Osteocyte (in vitro differentiated cells): ENCODE results near the gene HOTAIR. TPM values are rescaled to one million over a fixed set of nuclear protein-coding genes. Genes with fewer than 3 reads are reported as not detected.

Experiments used
- DNase-seq: peaks from one replicate; pipeline ENCODE4 v3.0.0; 2021; ENCODE audit warnings: mixed read lengths; ENCODE audit not compliant: unreplicated experiment; ENCODE audit errors: extremely low spot score
- H3K27ac Mint-ChIP-seq: one replicate; pipeline ENCODE4 v1.8.0; 2021; ENCODE audit warnings: mild to moderate bottlenecking, mixed read lengths; ENCODE audit not compliant: unreplicated experiment
- H3K27me3 Mint-ChIP-seq: one replicate; pipeline ENCODE4 v1.8.0; 2021; ENCODE audit warnings: mixed read lengths; ENCODE audit not compliant: unreplicated experiment
- H3K36me3 Mint-ChIP-seq: one replicate; pipeline ENCODE4 v1.8.0; 2021; ENCODE audit warnings: mixed read lengths; ENCODE audit not compliant: unreplicated experiment
- H3K4me1 Mint-ChIP-seq: one replicate; pipeline ENCODE4 v1.8.0; 2021; ENCODE audit warnings: mixed read lengths; ENCODE audit not compliant: unreplicated experiment
- H3K4me3 Mint-ChIP-seq: one replicate; pipeline ENCODE4 v1.8.0; 2021; ENCODE audit warnings: mild to moderate bottlenecking, moderate library complexity, mixed read lengths; ENCODE audit not compliant: unreplicated experiment
- H3K9me3 Mint-ChIP-seq: one replicate; pipeline ENCODE4 v1.8.0; 2021; ENCODE audit warnings: mixed read lengths; ENCODE audit not compliant: unreplicated experiment
- CTCF ChIP-seq: fragments of 200-600 bp; sonication (generic); IDR thresholded peaks from 2 replicates; pipeline ENCODE4 v1.5.0; 2021; ENCODE audit warnings: antibody characterized with exemption, mild to moderate bottlenecking, moderate library complexity
- total RNA-seq: library from RNA; stranded (reverse); gene quantifications from 2 replicates; pipeline ENCODE4 v1.2.1, GENCODE V29; 2021

Gene HOTAIR
- total RNA-seq, 1 donor from 2014 or later: not detected

DNA sequence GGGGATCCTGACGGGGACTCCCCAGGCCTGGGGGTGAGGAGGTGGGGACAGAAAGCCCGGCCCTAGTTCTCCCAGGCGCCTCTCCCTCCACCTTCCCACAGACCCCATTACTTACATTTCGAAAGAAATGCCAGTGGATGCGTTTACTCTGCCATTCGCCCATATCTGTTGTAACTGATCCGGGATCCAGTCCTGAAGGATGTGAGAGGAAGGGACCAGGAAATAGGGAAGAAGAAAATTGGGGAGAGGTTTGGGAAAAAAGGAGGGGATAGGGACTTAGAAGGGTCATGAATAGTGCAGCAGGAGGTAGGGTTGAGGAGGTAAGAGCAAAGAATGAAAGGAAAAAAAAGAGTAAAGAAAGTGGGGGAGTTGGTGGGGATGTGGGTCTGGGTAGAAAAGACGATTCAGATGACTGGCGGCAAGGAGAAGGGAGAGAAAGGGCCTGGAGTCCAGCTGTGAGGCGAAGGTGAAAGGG is 18.9 kb downstream of the HOTAIR start:
- Mint-ChIP-seq H3K9me3 (no peaks in the 10 kb centered on the region), H3K27ac (no peak overlapping the region), H3K27me3 (peaks cover 92% of the 10 kb centered on the region), H3K36me3 (no peaks in the 10 kb centered on the region), H3K4me1 (peaks cover 8% of the 10 kb centered on the region), H3K4me3 (no peak overlapping the region)
- no peak for TF ChIP-seq CTCF
- no peak for DNase-seq

GRCh38 chr12:53955036-53955775 is 19.5 kb downstream of the HOTAIR start:
- Mint-ChIP-seq H3K36me3 (no peaks in the 10 kb centered on the region), H3K27me3 (peaks cover 92% of the 10 kb centered on the region), H3K9me3 (no peaks in the 10 kb centered on the region), H3K4me1 (peaks cover 8% of the 10 kb centered on the region), H3K4me3 (no peak overlapping the region), H3K27ac (no peak overlapping the region)
- no peak for TF ChIP-seq CTCF
- no peak for DNase-seq

GRCh38 chr12:53954694-53955035 is 20.1 kb downstream of the HOTAIR start, which contains the start of gene HOXC12:
Gene HOXC12, plus strand, starts transcription at chr12:53954903. Its CDS starts 27 bp downstream, at chr12:53954930.
- Mint-ChIP-seq H3K27ac (no peak within 1 kb of the TSS), H3K27me3 (peaks cover 92% of the 10 kb centered on the region), H3K4me1 (peaks cover 8% of the 10 kb centered on the region), H3K9me3 (no peaks in the 10 kb centered on the region), H3K4me3 (no peak within 1 kb of the TSS), H3K36me3 (no peaks in the 10 kb centered on the region)
- DNase-seq: no peak
- no peak for TF ChIP-seq CTCF

GRCh38 chr12:53953831-53954693 is 20.7 kb downstream of the HOTAIR start:
- H3K4me3 Mint-ChIP-seq: no peak overlapping the region

More at GRCh38 chr12:53953831-53954693, 20.7 kb downstream of the HOTAIR start:
- H3K27me3 Mint-ChIP-seq: peaks cover 91% of the 10 kb centered on the region
- no peaks in the 10 kb centered on the region for H3K36me3 Mint-ChIP-seq
- H3K27ac Mint-ChIP-seq: no peak overlapping the region
- TF ChIP-seq CTCF: no peak
- peaks cover 8% of the 10 kb centered on the region for H3K4me1 Mint-ChIP-seq
- no peaks in the 10 kb centered on the region for H3K9me3 Mint-ChIP-seq
- no peak for DNase-seq
